Measurements from ENCODE around the gene DENND2C.

DNA sequence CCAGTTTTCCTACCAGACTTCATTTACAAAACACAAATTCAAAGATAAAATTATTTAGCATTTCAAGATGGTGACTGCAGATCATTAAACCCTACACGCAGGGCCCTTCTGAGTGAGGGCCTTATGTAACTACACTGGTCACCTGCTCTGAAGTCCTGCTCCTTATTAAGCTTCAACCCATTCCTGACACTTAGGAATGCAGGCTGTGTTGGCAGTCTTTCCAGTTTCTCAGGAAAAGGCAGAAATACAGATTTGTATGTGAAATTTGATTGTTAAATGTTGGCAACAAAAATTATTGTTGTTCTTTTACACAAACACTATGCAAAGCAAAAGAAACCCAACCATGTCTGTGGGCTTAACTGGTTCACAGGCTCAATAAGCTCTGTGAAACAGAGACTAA is 62.6 kb downstream of the DENND2C start:
- TF ChIP-seq POLR2AphosphoS5 (IDR thresholded peaks at IDR 0.05; ENCODE audit: low read depth, low read length) (no peak), SIN3A (IDR thresholded peaks at IDR 0.05; ENCODE audit: borderline replicate concordance, insufficient read depth, low read length) (no peak), FOXP2 (optimal IDR thresholded peaks at IDR 0.05; ENCODE audit: borderline replicate concordance, extremely low read depth, extremely low read length, insufficient read depth) (no peak)
